K562 (cell line): ENCODE measurements around the gene RTL1. TPM values are rescaled to one million over a fixed set of nuclear protein-coding genes. Genes with fewer than 3 reads are reported as not detected.

ENCODE experiments used
- ATAC-seq: fragments of 200-7000 bp; cut with Tn5 transposase; 3 replicates; pipeline ENCODE4 v1.9.1; 2020; ENCODE audit warnings: moderate library complexity
- BruUV-seq: library from RNA; stranded (reverse); fragments of 400-500 nt; replicated peaks from 2 replicates; lab custom pipeline; 2021; lab: Mats Ljungman, UMichigan
- CTCF ChIA-PET: fragments of 300-600 bp; formaldehyde crosslinking; extraction: SDS; loops from one replicate; lab custom pipeline; 2021; ENCODE audit warnings: low intra/inter-chr PET ratio; lab: Yijun Ruan, JAX
- POLR2A ChIA-PET: fragments of 300-600, 350-650 bp; sonication (Branson Sonifier 250); formaldehyde crosslinking; extraction: SDS; loops from one replicate; lab custom pipeline; 2021; ENCODE audit warnings: antibody characterized with exemption, inconsistent platforms; lab: Yijun Ruan, JAX
- DNase-seq, 4 experiments: peaks; one replicate each; pipeline versions ENCODE4 v3.0.0 to v3.0.0-alpha.2; 2011 to 2018; ENCODE audit warnings: low spot score in 3 of 4, mixed read lengths in 3 of 4; ENCODE audit errors: extremely low read depth in 1 of 4
- FAIRE-seq: peaks from 2 replicates; lab custom pipeline; 2011; peaks lifted over from hg19 to GRCh38; lab: Jason Lieb, UNC
- H2AFZ ChIP-seq: 2 replicates; pipeline ENCODE4 v1.6.0; 2011; ENCODE audit warnings: low read depth, low read length, control low read depth, inconsistent platforms
- H3K27ac ChIP-seq: fragments of 200-600 bp; 3 replicates; pipeline ENCODE4 v1.8.0; 2011; ENCODE audit warnings: low read depth, mild to moderate bottlenecking, control low read depth, inconsistent platforms, low read length, moderate library complexity, mixed read lengths; ENCODE audit errors: extremely low read depth
- H3K27me3 ChIP-seq, 2 experiments: fragments of 300-600 bp in 1 of 2; 2 replicates in 1 of 2; 3 replicates in 1 of 2; pipeline versions ENCODE4 v1.6.0 to v1.8.0; 2011; ENCODE audit warnings: inconsistent platforms in 2 of 2, low read length in 2 of 2, mild to moderate bottlenecking in 1 of 2, mixed read lengths in 1 of 2, moderate library complexity in 1 of 2; ENCODE audit not compliant: control insufficient read depth in 2 of 2, insufficient read depth in 2 of 2
- H3K36me3 ChIP-seq: fragments of 300-600 bp; 3 replicates; pipeline ENCODE4 v1.8.0; 2011; ENCODE audit warnings: mild to moderate bottlenecking, low read length, inconsistent platforms; ENCODE audit not compliant: control insufficient read depth, insufficient read depth
- H3K4me1 ChIP-seq, 2 experiments: fragments of 200-600 bp in 1 of 2; replicated peaks in 1 of 2; 2 replicates in 1 of 2; 3 replicates in 1 of 2; pipeline versions ENCODE4 v1.5.1 to v1.8.0; 2011; ENCODE audit warnings: inconsistent platforms in 2 of 2, low read length in 2 of 2, mild to moderate bottlenecking in 1 of 2, mixed read lengths in 1 of 2, moderate library complexity in 1 of 2; ENCODE audit not compliant: control insufficient read depth in 2 of 2, insufficient read depth in 2 of 2
- H3K4me2 ChIP-seq: 2 replicates; pipeline ENCODE4 v1.6.1; 2011; ENCODE audit warnings: low read length, control low read depth, inconsistent platforms, mixed read lengths; ENCODE audit not compliant: insufficient read depth
- H3K4me3 ChIP-seq: fragments of 200-600 bp; sonication (generic), shearing (Covaris generic); 2 replicates; pipeline ENCODE4 v1.5.1; 2016; ENCODE audit warnings: control low read depth, inconsistent platforms
- H3K79me2 ChIP-seq: fragments of 200-600 bp; 3 replicates; pipeline ENCODE4 v1.8.0; 2011; ENCODE audit warnings: low read length, inconsistent platforms; ENCODE audit not compliant: control insufficient read depth, insufficient read depth
- H3K9ac ChIP-seq, 2 experiments: 2 replicates each; pipeline versions ENCODE4 v1.6.0 to v1.6.1; 2011; ENCODE audit warnings: low read depth in 2 of 2, low read length in 2 of 2, control low read depth in 1 of 2, inconsistent platforms in 1 of 2, mild to moderate bottlenecking in 1 of 2, mixed read lengths in 1 of 2; ENCODE audit not compliant: insufficient read depth in 1 of 2
- H3K9me1 ChIP-seq: one replicate; pipeline ENCODE4 v1.6.0; 2011; ENCODE audit warnings: inconsistent platforms, mild to moderate bottlenecking, low read length, moderate library complexity; ENCODE audit not compliant: control insufficient read depth, insufficient read depth
- H3K9me3 ChIP-seq: replicated peaks from 2 replicates; pipeline ENCODE4 v1.5.1; 2011; ENCODE audit warnings: low read depth, low read length, inconsistent platforms; ENCODE audit not compliant: control insufficient read depth, insufficient read depth
- H4K20me1 ChIP-seq: replicated peaks from 2 replicates; pipeline ENCODE4 v1.6.1; 2011; ENCODE audit warnings: low read length, inconsistent platforms, mixed read lengths; ENCODE audit not compliant: control insufficient read depth, insufficient read depth
- ARID1B ChIP-seq: fragments of 450-650 bp; IDR thresholded peaks from 2 replicates; pipeline ENCODE4 v1.6.1; 2016; ENCODE audit warnings: antibody characterized with exemption, mild to moderate bottlenecking, inconsistent platforms
- ATF4 ChIP-seq: fragments of 450-650 bp; formaldehyde crosslinking; IDR thresholded peaks from 2 replicates; pipeline ENCODE4 v1.4.0; 2022; ENCODE audit warnings: mild to moderate bottlenecking, moderate library complexity
- EGR1 ChIP-seq: fragments of 450-650 bp; conservative IDR thresholded peaks from 2 replicates; pipeline ENCODE4 v1.6.1; 2017; ENCODE audit warnings: mild to moderate bottlenecking
- EP300 ChIP-seq: IDR thresholded peaks from 2 replicates; pipeline ENCODE4 v1.6.1; 2012; ENCODE audit warnings: low read length, improper control_type of control experiment
- ETS2 ChIP-seq: IDR thresholded peaks from 2 replicates; pipeline ENCODE4 v1.6.1; 2016; ENCODE audit warnings: borderline replicate concordance, missing genetic modification characterization, mild to moderate bottlenecking, moderate library complexity, missing compliant biosample characterization; ENCODE audit not compliant: poor library complexity, severe bottlenecking
- GABPA ChIP-seq: fragments of 200-800 bp; sonication (Bioruptor generic); conservative IDR thresholded peaks from 2 replicates; pipeline ENCODE4 v1.6.1; 2016; ENCODE audit warnings: low read depth, missing genetic modification characterization, missing compliant biosample characterization
- SMARCE1 ChIP-seq: fragments of 450-650 bp; IDR thresholded peaks from 2 replicates; pipeline ENCODE4 v1.7.1; 2016; ENCODE audit warnings: mild to moderate bottlenecking
- SP1 ChIP-seq: sonication (generic); formaldehyde crosslinking; IDR thresholded peaks from 2 replicates; pipeline ENCODE4 v1.8.1; 2022; ENCODE audit warnings: mild to moderate bottlenecking, missing genetic modification reagents
- TCFL5 ChIP-seq: fragments of 250-450 bp; sonication (Bioruptor Pico); conservative IDR thresholded peaks from 2 replicates; pipeline ENCODE4 v1.6.1; 2021; ENCODE audit warnings: mild to moderate bottlenecking, moderate library complexity, matching md5 sums
- TSHZ1 ChIP-seq: fragments of 250-450 bp; sonication (Bioruptor Pico); IDR thresholded peaks from 2 replicates; pipeline ENCODE4 v1.4.0; 2020; ENCODE audit warnings: mild to moderate bottlenecking, moderate library complexity
- ZC3H4 ChIP-seq: sonication (generic); formaldehyde crosslinking; IDR thresholded peaks from 2 replicates; pipeline ENCODE4 v1.9.0; 2021; ENCODE audit warnings: missing genetic modification reagents, borderline replicate concordance
- WGBS: fragments of 100-300 bp; shearing (Covaris generic); methylation state at CpG from one replicate; pipeline ENCODE4 v1.1.6; 2016; ENCODE audit warnings: low coverage, mixed read lengths; ENCODE audit not compliant: insufficient coverage; ENCODE audit errors: missing lambda C conversion rate; 5-methylcytosine and 5-hydroxymethylcytosine counted together
- in situ Hi-C: fragments of 300-500 bp; cut with MboI; formaldehyde crosslinking; loops from 4 replicates; pipeline ENCODE4 v1.15.0; 2018; ENCODE audit warnings: inconsistent platforms, mixed read lengths
- intact Hi-C: fragments of 100-400 bp; cut with micrococcal nuclease; formaldehyde crosslinking; loops from 2 replicates; pipeline ENCODE4 v1.14.2; 2022
- polyA plus RNA-seq, 8 experiments: library from polyadenylated mRNA; depleted of rRNA in 4 of 8; stranded (reverse) in 5 of 8; unstranded in 3 of 8; fragments of >200 nt; fragmentation: Nextera tagmentation in 2 of 8; fragmentation: Illumina TruSeq in 1 of 8; extraction: Ambion mirVana in 2 of 8; extraction: Trizol in 1 of 8; gene quantifications; 2 replicates each; pipeline versions ENCODE4 v1.2.1 to v1.2.3, GENCODE V29; 2011 to 2014; ENCODE audit warnings: inconsistent platforms in 1 of 8, missing spikeins in 1 of 8
- total RNA-seq, 7 experiments: library from RNA; depleted of rRNA in 6 of 7; stranded (reverse); fragments of >200 nt in 6 of 7; fragmentation: Illumina TruSeq in 2 of 7; extraction: Trizol in 2 of 7; gene quantifications; 2 replicates each; pipeline versions ENCODE4 v1.2.1 to v1.2.3, GENCODE V29; 2011 to 2021; ENCODE audit warnings: low replicate concordance in 1 of 7
- TF ChIP-seq, protein P1 (sequence below): sonication (generic); formaldehyde crosslinking; IDR thresholded peaks from 2 replicates; pipeline ENCODE4 v1.8.0; 2022; ENCODE audit warnings: mild to moderate bottlenecking, missing genetic modification reagents

RTL1 gene
- total and polyA plus RNA-seq, 9 of the 15 experiments (the other 6 are each of a cell fraction or from before 2014, with no cell fraction given) = not detected

DNA sequence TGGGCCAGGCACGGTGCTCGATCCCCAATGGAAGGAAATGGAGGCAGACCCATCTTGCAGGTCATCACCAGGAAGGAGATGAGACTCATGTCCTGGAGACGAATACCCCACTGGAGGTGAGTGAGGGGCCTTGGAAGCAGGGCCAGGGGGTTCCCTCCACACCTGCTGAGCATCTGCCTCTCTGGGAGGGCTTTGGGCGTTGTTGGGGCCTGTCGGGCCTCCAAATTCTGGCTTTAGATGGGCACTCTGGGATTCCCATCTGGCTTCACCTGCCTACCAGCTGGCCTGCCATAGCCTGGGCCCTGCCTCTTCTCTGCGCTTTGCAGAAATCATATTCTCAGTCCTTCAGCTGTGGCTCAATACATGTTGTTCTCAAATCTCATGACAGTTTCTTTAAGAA lies 13.9 kb downstream of the RTL1 start (continued):
- TF ChIP-seq TSHZ1 (CRISPR knock-in tag) = no peak
- TF ChIP-seq ATF4 (CRISPR knock-in tag) = no peak
- TF ChIP-seq ARID1B = no peak
- no peak for TF ChIP-seq ETS2 (tag)

GRCh38 chr14:100888789-100889315 lies 14.7 kb downstream of the RTL1 start:
- intact Hi-C loops (no loop called here), in situ Hi-C loops (no loop called here)
- Histone ChIP-seq H3K27ac (no peak overlapping the region), H3K9me3 (no peaks in the 10 kb centered on the region; the same call in 1 of the 2 replicates), H3K27me3 (peaks cover 0 to 7% of the 10 kb centered on the region in 2 experiments; a peak in 2 of 5 replicates), H3K36me3 (no peaks in the 10 kb centered on the region), H3K79me2 (no peaks in the 10 kb centered on the region), H3K4me3 (no peak overlapping the region), H3K9ac (no peak overlapping the region), H2AFZ (no peak overlapping the region), H3K4me2 (no peak overlapping the region), H3K9me1 (no peaks in the 10 kb centered on the region), H4K20me1 (no peaks in the 10 kb centered on the region), H3K4me1 (peaks cover 0 to 4% of the 10 kb centered on the region in 2 experiments; a peak in 2 of 5 replicates)
- CTCF ChIA-PET = no interaction called here
- ATAC-seq (no peak), FAIRE-seq (no peak), DNase-seq (no peak)
- POLR2A ChIA-PET = interaction anchor here (1.2 kb wide), 1 partner anchor 214 kb away, joined by 6 read pairs; no protein-coding TSS in a partner anchor
- 18% methylated on average over 4 of the region's 5 CpGs for WGBS
- BruUV-seq = no TSS peak
- TF ChIP-seq TCFL5 (no peak), SP1 (CRISPR knock-in tag) (no peak), GABPA (no peak), SMARCE1 (no peak), EP300 (no peak), EGR1 (no peak), ZC3H4 (CRISPR knock-in tag) (no peak)
- TF ChIP-seq, protein P1, sequence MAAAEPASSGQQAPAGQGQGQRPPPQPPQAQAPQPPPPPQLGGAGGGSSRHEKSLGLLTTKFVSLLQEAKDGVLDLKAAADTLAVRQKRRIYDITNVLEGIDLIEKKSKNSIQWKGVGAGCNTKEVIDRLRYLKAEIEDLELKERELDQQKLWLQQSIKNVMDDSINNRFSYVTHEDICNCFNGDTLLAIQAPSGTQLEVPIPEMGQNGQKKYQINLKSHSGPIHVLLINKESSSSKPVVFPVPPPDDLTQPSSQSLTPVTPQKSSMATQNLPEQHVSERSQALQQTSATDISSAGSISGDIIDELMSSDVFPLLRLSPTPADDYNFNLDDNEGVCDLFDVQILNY (CRISPR knock-in tag) = no peak
